IMR-90 (cell line): ENCODE results near the gene TBC1D9B. TPM values are rescaled to one million over a fixed set of nuclear protein-coding genes. Genes with fewer than 3 reads are reported as not detected.
"Not testable (repeated sequence)": the region's sequence is repeated elsewhere in the genome, so short reads cannot be mapped to it uniquely, and the experiment has no call there.

Experiments used
- ATAC-seq: fragments of 200-7000 bp; cut with Tn5 transposase; 2 replicates; pipeline ENCODE4 v1.9.1; 2020; ENCODE audit warnings: low read depth, mild to moderate bottlenecking, moderate library complexity
- BruUV-seq: library from RNA; stranded (reverse); fragments of 400-500 nt; replicated peaks from 2 replicates; lab custom pipeline; 2021; lab: Mats Ljungman, UMichigan
- CTCF ChIA-PET: fragments of 300-600 bp; formaldehyde crosslinking; extraction: SDS; loops from one replicate; lab custom pipeline; 2021; ENCODE audit warnings: antibody characterized with exemption; lab: Yijun Ruan, JAX
- POLR2A ChIA-PET: fragments of 300-600 bp; sonication (Branson Sonifier 250); formaldehyde crosslinking; loops from one replicate; lab custom pipeline; 2022; ENCODE audit warnings: antibody characterized with exemption; ENCODE audit not compliant: unreplicated experiment; lab: Charles Lee
- DNase-seq: peaks from one replicate; pipeline ENCODE4 v3.0.0; 2013
- H2AFZ ChIP-seq: replicated peaks from 2 replicates; pipeline ENCODE3; 2013; ENCODE audit warnings: low read length, mild to moderate bottlenecking; ENCODE audit not compliant: poor library complexity
- H2AK5ac ChIP-seq: 2 replicates; pipeline ENCODE4 v1.6.1; 2013; ENCODE audit warnings: low read depth, low read length, inconsistent platforms
- H2AK9ac ChIP-seq: replicated peaks from 2 replicates; pipeline ENCODE3; 2013; ENCODE audit warnings: mild to moderate bottlenecking, low read depth, low read length, moderate library complexity; ENCODE audit not compliant: poor library complexity
- H2BK120ac ChIP-seq: 2 replicates; pipeline ENCODE4 v1.6.1; 2013; ENCODE audit warnings: low read depth, low read length, inconsistent platforms
- H2BK15ac ChIP-seq: 3 replicates; pipeline ENCODE4 v1.6.1; 2013; ENCODE audit warnings: low read depth, low read length, inconsistent platforms
- H2BK20ac ChIP-seq: 2 replicates; pipeline ENCODE4 v1.6.1; 2013; ENCODE audit warnings: low read depth, mild to moderate bottlenecking, inconsistent platforms, low read length, moderate library complexity
- H2BK5ac ChIP-seq: 2 replicates; pipeline ENCODE4 v1.6.1; 2013; ENCODE audit warnings: mild to moderate bottlenecking, low read depth, low read length, inconsistent platforms; ENCODE audit not compliant: poor library complexity, severe bottlenecking
- H3K14ac ChIP-seq: replicated peaks from 2 replicates; pipeline ENCODE4 v1.6.1; 2013; ENCODE audit warnings: low read depth, low read length, inconsistent platforms
- H3K18ac ChIP-seq: 2 replicates; pipeline ENCODE4 v1.6.1; 2013; ENCODE audit warnings: low read depth, low read length, control low read depth
- H3K23ac ChIP-seq: 2 replicates; pipeline ENCODE4 v1.6.1; 2013; ENCODE audit warnings: low read depth, low read length, inconsistent platforms
- H3K27ac ChIP-seq: 2 replicates; pipeline ENCODE4 v1.5.1; 2013; ENCODE audit warnings: mild to moderate bottlenecking, control low read depth, low read length; ENCODE audit not compliant: insufficient read depth
- H3K27me3 ChIP-seq: 2 replicates; pipeline ENCODE4 v1.6.1; 2013; ENCODE audit warnings: low read length; ENCODE audit not compliant: control insufficient read depth, insufficient read depth
- H3K36me3 ChIP-seq: 2 replicates; pipeline ENCODE4 v1.6.1; 2013; ENCODE audit warnings: low read length, mixed read lengths; ENCODE audit not compliant: control insufficient read depth, insufficient read depth
- H3K4ac ChIP-seq: 2 replicates; pipeline ENCODE4 v1.6.1; 2013; ENCODE audit warnings: low read depth, low read length, inconsistent platforms
- H3K4me1 ChIP-seq: 2 replicates; pipeline ENCODE4 v1.6.1; 2013; ENCODE audit warnings: low read length, mixed read lengths; ENCODE audit not compliant: control insufficient read depth, insufficient read depth
- H3K4me2 ChIP-seq: 2 replicates; pipeline ENCODE4 v1.6.1; 2013; ENCODE audit warnings: low read depth, mild to moderate bottlenecking, control low read depth, low read length, moderate library complexity
- H3K4me3 ChIP-seq: 2 replicates; pipeline ENCODE4 v1.5.1; 2013; ENCODE audit warnings: low read depth, mild to moderate bottlenecking, control low read depth, low read length, moderate library complexity; ENCODE audit not compliant: insufficient read depth
- H3K56ac ChIP-seq: 2 replicates; pipeline ENCODE4 v1.6.1; 2013; ENCODE audit warnings: low read length, inconsistent platforms; ENCODE audit not compliant: insufficient read depth; ENCODE audit errors: extremely low read depth
- H3K79me1 ChIP-seq, 2 experiments: 2 replicates each; pipeline ENCODE4 v1.6.1; 2013; ENCODE audit warnings: low read length in 2 of 2, inconsistent platforms in 1 of 2, low read depth in 1 of 2
- H3K9ac ChIP-seq: 2 replicates; pipeline ENCODE4 v1.6.1; 2013; ENCODE audit warnings: low read depth, low read length, control low read depth
- H3K9me1 ChIP-seq: 2 replicates; pipeline ENCODE4 v1.6.1; 2013; ENCODE audit warnings: low read length, inconsistent platforms; ENCODE audit not compliant: insufficient read depth
- H3K9me3 ChIP-seq: 2 replicates; pipeline ENCODE4 v1.6.1; 2013; ENCODE audit warnings: low read length; ENCODE audit not compliant: control insufficient read depth, insufficient read depth
- H4K20me1 ChIP-seq: 2 replicates; pipeline ENCODE4 v1.6.1; 2013; ENCODE audit warnings: low read length, inconsistent platforms; ENCODE audit not compliant: insufficient read depth
- H4K5ac ChIP-seq: 2 replicates; pipeline ENCODE4 v1.6.1; 2013; ENCODE audit warnings: mild to moderate bottlenecking, low read depth, low read length, control low read depth
- H4K8ac ChIP-seq, 2 experiments: 2 replicates each; pipeline ENCODE4 v1.6.1; 2013; ENCODE audit warnings: low read depth in 2 of 2, low read length in 2 of 2, control low read depth in 1 of 2, inconsistent platforms in 1 of 2
- H4K91ac ChIP-seq: 2 replicates; pipeline ENCODE4 v1.6.1; 2013; ENCODE audit warnings: low read depth, low read length, inconsistent platforms; ENCODE audit not compliant: insufficient read depth
- BHLHE40 ChIP-seq: fragments of 150-350 bp; IDR thresholded peaks from 2 replicates; pipeline ENCODE4 v1.6.1; 2016; ENCODE audit warnings: mild to moderate bottlenecking, low read depth, low read length
- CTCF ChIP-seq: conservative IDR thresholded peaks from 2 replicates; pipeline ENCODE4 v1.5.1; 2012; ENCODE audit warnings: mild to moderate bottlenecking, low read depth, low read length, improper control_type of control experiment
- POLR2A ChIP-seq: IDR thresholded peaks from 2 replicates; pipeline ENCODE4 v1.6.1; 2012; ENCODE audit warnings: mild to moderate bottlenecking, low read depth, low read length
- WGBS, 2 experiments: methylation state at CpG; one replicate each; pipeline versions ENCODE4 v1.1.5 to v1.1.7; 2013; ENCODE audit warnings: missing lambda C conversion rate in 2 of 2; ENCODE audit not compliant: insufficient read length in 1 of 2; ENCODE audit errors: extremely low coverage in 2 of 2; 5-methylcytosine and 5-hydroxymethylcytosine counted together
- dilution Hi-C: fragments of 300-500 bp; cut with HindIII; formaldehyde crosslinking; loops from one replicate; pipeline ENCODE4 v1.14.3; 2018; ENCODE audit warnings: low sequenced_read_pairs; ENCODE audit not compliant: unreplicated experiment
- in situ Hi-C: fragments of 300-500 bp; cut with MboI; formaldehyde crosslinking; loops from 3 replicates; pipeline ENCODE4 v1.14.3; 2019; ENCODE audit warnings: low sequenced_read_pairs, inconsistent platforms, mixed read lengths
- intact Hi-C: fragments of 100-400 bp; cut with micrococcal nuclease; formaldehyde crosslinking; loops from 2 replicates; pipeline ENCODE4 v1.10.0; 2022
- polyA plus RNA-seq, 3 experiments: library from polyadenylated mRNA; depleted of rRNA; stranded (reverse); fragments of >200 nt; gene quantifications; 2 replicates each; pipeline ENCODE4 v1.2.3, GENCODE V29; 2012; ENCODE audit warnings: low replicate concordance in 1 of 3
- total RNA-seq: library from RNA; depleted of rRNA; stranded (reverse); fragments of >200 nt; gene quantifications from 2 replicates; pipeline ENCODE4 v1.2.3, GENCODE V29; 2012

TBC1D9B gene
- total and polyA plus RNA-seq, 2 of the 4 experiments (the other 2 are of a cell fraction): 58.6 to 78.1 TPM

- dilution Hi-C loops (no loop called here), intact Hi-C loops (no loop called here), in situ Hi-C loops (no loop called here)
- H3K27ac ChIP-seq: no peak overlapping the region
- peak; percentile 16 for ATAC-seq
- no peak overlapping the region for H4K8ac ChIP-seq
- TSS peak; percentile 94 for BruUV-seq
- 97% methylated on average over 12 of the region's 19 CpGs; no CpG with 5 or more reads in 1 of the 2 experiments for WGBS, 2 experiments
- no peaks in the 10 kb centered on the region for H3K27me3 ChIP-seq
- peaks cover 67% of the 10 kb centered on the region for H3K36me3 ChIP-seq
- no peaks in the 10 kb centered on the region for H3K4me1 ChIP-seq
- no peak overlapping the region for H2BK15ac ChIP-seq
- no peak overlapping the region for H3K9ac ChIP-seq
- no peak overlapping the region for H2BK20ac ChIP-seq
- no peak overlapping the region for H3K23ac ChIP-seq
- no peak overlapping the region for H2BK120ac ChIP-seq
- H3K9me3 ChIP-seq: no peaks in the 10 kb centered on the region
- peak; percentile 52 for DNase-seq
- no peak overlapping the region; the same call in 1 of the 2 replicates for H4K91ac ChIP-seq
- H2AK5ac ChIP-seq: no peak overlapping the region
- peak overlapping the region; percentile 20 for H2AK9ac ChIP-seq
- no peak overlapping the region for H2AFZ ChIP-seq
- H2BK5ac ChIP-seq: no peak overlapping the region
- no peak overlapping the region for H3K18ac ChIP-seq
- no peak overlapping the region for H3K14ac ChIP-seq
- H3K4ac ChIP-seq: no peak overlapping the region
- TF ChIP-seq BHLHE40 (no peak), POLR2A (peak; percentile 47), CTCF (0 out of 2 replicates have a peak, but pooled peaks have one; percentile 3)
- ChIA-PET POLR2A (interaction anchor here (0.5 kb wide), 1 partner anchor 95 kb away, joined by 3 read pairs; no protein-coding TSS in a partner anchor), CTCF (no interaction called here)
- H4K5ac ChIP-seq: no peak overlapping the region
- peaks cover 9 to 35% of the 10 kb centered on the region in 2 experiments; a peak in 3 of 4 replicates for H3K79me1 ChIP-seq
- H3K4me3 ChIP-seq: no peak overlapping the region
- peaks cover 65% of the 10 kb centered on the region for H4K20me1 ChIP-seq
- H3K9me1 ChIP-seq: no peaks in the 10 kb centered on the region; the same call in none of the 2 replicates
- no peak overlapping the region for H3K56ac ChIP-seq
- H3K4me2 ChIP-seq: no peak overlapping the region
Observed at GRCh38 chr5:179836225-179837019, 71.3 kb downstream of the TBC1D9B start.

- H4K20me1 ChIP-seq: peaks cover 80% of the 10 kb centered on the region
- H2AK9ac ChIP-seq, BruUV-seq, in situ Hi-C loops, H3K9me3 ChIP-seq, H2BK15ac ChIP-seq, H3K4me3 ChIP-seq, H2BK5ac ChIP-seq, ATAC-seq, H4K8ac ChIP-seq, H3K23ac ChIP-seq, H3K14ac ChIP-seq, intact Hi-C loops, H4K91ac ChIP-seq, DNase-seq, H3K27me3 ChIP-seq, H3K18ac ChIP-seq, CTCF ChIA-PET, H2BK20ac ChIP-seq, H3K9ac ChIP-seq, H3K27ac ChIP-seq, H2BK120ac ChIP-seq, POLR2A ChIA-PET, H4K5ac ChIP-seq, H3K4me1 ChIP-seq, H2AK5ac ChIP-seq, H3K56ac ChIP-seq, H2AFZ ChIP-seq, H3K9me1 ChIP-seq, dilution Hi-C loops, H3K4ac ChIP-seq, H3K4me2 ChIP-seq: not testable (repeated sequence)
- peaks cover 70% of the 10 kb centered on the region for H3K36me3 ChIP-seq
- WGBS, 2 experiments: no CpG with 5 or more reads among the region's 28 CpGs
- H3K79me1 ChIP-seq: peaks cover 14 to 50% of the 10 kb centered on the region in 2 experiments
Observed at GRCh38 chr5:179834871-179835270, 72.8 kb downstream of the TBC1D9B start.
